Measurements from ENCODE around the gene HIVEP3.
"Not testable (repeated sequence)": the region's sequence is repeated elsewhere in the genome, so short reads cannot be mapped to it uniquely, and the experiment has no call there.

HIVEP3 gene

DNA sequence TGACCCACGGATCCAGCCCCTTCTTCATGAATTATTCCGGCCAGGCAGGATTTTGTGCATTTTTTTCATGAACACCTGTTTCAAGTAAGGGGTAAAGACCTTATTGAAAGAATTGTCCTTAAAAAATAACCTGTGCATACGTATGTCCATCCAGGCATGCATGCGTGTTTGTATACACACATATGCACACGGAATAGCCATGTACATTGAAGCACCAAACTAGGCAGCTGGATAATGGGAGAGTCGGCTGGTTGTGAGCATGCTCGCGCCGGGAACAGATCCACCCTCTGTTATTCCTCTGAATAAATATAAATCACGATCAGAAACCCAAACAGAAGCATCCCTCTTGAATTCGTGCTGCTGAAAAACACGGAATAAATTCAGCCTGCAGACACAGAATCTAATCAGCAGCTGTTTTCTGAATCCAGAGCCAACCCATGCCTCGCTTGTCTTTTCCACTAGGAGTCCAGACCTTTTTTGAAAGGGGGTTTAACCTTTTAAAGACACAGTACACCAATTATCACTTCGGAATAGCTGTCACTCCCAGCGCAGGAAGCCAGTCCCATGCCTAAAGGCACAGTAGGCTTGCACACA, at the start of gene HIVEP3:
HIVEP3 (minus strand) TSS at position 473 of the 594 bp plus-strand sequence.
- DNase-seq (ENCODE audit: low read depth): no peak

DNA sequence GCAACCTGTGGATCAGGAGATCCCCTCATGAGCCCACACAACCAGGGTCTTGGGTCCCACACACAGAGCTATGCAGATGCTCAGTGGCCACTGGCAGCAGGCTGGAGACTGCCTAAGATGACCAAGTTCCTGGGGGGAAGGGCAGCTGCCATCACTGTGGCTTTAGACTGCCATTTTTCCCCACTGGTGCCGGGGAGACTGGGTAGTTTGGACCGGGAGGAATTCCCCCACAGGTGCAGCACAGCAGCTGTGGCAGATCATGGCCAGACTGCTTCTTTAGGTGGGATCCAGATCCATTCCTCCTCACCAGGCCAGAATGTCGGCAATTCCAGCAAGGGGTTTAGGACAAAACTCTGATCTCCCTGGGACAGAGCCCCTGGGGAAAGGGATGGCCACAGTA, 45.7 kb upstream of the HIVEP3 start:
- DNase-seq (ENCODE audit: low read depth): no peak

DNA sequence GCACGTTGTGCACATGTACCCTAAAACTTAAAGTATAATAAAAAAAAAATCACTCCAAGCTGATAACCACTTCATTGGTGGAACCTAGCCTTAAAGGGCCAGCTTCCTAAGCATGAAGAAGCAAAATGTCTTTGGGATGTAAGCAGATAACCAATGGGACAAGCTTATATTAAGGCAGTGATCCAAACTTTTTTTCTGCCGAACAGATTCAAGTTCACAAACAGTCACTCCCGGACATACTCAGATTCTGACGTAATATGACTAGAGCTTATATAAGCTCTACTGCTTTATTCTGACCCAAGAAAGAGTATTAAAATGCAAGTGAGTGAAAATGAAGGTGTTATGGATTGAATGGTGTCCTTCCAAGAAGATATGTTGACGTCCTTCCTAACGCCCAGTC, 44.9 kb upstream of the HIVEP3 start:
- no peak for DNase-seq (ENCODE audit: low read depth)

DNA sequence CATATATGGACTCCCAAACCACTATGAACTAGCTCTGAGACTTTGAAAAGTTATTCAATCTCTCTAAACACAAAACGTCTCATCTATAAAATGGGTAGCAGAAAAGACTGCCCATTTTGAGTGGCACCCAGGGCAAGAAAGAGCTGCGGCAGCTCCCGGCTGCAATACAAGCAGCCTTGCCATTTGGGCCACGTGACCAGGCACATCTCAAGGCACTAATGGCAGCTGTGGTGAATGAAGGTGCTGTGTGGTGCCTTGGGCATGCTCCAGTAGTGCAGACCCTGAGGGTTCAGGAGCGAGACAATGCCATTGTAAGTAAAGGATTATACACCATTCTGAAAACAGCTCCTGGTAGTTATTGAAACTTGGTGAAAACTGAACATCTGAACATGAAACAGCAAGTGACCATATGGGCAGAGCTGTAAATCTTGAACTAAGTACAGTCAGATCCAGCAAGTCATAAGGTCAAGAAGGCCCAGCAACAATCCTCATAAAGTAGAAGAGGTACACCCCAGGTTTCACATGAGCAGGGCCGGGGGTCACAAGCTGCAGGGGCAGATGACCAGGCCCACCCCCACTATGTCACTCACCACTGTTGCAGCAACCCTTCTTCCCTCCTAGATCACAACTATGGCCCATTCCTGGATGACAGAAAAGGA, 39.4 kb upstream of the HIVEP3 start:
- DNase-seq (ENCODE audit: low read depth): no peak

DNA sequence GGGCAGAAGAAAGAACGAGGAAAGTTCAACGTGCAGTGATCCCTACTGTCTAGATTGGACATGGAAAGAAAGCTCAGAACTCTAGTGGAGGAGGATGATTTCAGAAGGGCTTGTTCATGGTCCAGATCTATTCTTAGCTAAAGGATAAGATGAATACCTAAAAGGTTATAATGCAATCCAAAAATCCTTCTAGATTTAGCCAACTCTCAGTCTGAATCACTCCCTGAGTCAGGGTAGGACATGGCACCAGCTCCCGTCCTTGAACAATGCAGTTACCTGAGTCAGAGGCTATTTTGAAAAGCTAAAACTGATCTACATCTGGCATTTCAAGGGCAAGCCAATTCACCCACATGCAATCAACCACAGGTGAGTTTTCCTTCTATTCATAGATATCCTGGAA, 38.8 kb upstream of the HIVEP3 start:
- DNase-seq (ENCODE audit: low read depth): no peak

DNA sequence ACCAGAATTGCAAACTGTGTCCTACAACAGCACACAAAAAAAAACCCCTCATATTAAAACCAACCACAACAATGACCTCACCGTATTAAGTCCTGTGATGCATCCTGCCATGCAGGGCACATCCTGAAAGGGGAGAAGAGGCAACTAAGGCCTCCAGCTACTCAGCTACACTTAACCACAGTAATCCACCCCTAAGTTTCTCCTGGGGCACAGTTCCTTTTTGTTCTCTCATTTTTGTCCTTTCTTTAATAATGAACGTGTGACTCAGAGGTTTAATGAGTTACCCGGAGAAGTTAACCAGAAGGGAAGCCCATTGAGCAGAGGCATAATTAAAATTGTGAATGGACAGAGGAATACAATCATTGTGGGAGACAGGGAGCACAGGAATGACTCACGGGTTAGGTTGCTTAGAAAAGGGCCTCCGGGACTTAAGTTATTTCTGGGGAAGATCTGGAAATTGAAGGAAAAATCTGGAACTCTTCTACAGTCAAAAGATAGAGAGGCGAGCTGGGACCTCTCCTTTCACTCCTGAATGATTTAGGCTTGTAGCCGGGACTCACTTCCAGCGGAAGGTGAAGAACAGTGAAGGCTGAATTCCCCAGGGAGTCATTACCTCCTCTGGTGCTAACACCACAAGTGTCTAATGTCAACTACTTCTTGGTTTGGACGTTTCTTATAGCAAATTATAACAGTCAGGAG, 36.9 kb upstream of the HIVEP3 start:
- DNase-seq (ENCODE audit: low read depth): no peak

DNA sequence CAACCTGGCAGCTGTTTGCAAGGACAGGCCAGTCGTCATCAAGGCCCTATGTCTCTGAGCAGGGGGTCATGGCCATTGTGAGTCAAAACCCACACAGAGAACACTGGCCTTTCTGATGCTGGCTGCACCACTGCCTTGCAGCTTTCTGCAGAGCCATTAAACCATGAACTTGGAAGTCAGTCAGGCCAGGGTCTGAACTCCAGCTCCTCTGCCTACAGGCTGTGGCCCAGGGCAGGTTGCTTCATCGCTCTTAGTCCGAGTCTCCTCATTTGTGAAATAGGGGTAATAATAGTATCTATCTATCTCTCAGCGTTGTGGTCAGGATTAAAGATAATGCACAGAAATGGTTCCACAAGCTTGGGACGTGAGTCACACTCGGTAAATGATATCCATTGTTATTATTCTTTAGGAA, 35.8 kb upstream of the HIVEP3 start:
- DNase-seq (ENCODE audit: low read depth): no peak

DNA sequence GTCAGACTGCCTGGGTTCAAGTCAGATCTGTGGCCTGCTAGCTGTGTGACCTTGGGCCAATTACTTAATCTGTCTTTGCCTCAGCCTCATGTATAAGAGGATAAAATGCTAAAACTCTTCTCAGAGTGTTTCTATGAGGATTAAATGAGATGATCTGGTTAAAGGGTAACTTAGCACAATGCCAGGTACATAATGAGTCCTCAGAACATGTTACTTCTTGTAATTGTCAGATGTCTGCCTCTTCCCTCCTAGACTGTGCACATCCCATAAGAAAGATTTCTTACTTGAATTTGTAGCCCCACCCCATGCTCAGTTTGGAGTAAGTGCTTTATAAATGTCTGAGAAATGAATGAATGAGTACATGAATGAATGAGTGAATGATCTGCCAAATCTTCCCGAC, 34.6 kb upstream of the HIVEP3 start:
- no peak for DNase-seq (ENCODE audit: low read depth)

DNA sequence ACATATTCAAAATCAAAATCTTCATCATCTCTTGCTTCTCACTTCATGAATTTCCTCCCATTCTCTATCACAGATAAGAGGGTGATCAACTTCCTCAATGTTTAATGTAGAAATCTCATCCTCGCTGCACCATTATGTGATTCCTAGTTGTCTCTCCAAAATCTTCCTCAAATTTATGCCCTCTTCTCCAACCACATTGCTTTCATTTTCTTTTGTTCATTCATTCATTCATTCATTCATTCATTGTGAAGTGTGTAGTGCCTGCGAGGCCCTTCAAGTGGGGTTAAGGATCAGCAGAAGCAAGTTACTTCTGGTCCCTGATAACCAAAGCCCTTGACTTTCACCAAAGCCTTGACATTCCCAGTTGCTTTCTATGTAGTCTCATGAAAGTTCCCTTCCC, 33.5 kb upstream of the HIVEP3 start:
- no peak for DNase-seq (ENCODE audit: low read depth)

DNA sequence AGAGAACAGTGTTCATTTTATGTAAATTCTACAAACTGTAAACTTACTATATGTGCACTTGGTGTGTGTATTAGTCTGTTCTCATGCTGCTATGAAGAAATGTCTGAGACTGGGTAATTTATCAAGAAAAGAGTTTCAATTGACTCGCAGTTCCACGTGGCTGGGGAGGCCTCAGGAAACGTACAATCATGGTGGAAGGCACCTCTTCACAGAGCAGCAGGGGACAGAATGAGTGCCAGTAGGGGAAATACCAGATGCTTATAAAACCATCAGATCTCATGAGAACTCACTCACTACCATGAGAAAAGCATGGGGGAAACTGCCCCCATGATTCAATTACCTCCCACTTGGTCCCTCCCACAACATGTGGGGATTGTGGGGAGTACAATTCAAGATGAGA, 32.8 kb upstream of the HIVEP3 start:
- DNase-seq (ENCODE audit: low read depth): not testable (repeated sequence)

DNA sequence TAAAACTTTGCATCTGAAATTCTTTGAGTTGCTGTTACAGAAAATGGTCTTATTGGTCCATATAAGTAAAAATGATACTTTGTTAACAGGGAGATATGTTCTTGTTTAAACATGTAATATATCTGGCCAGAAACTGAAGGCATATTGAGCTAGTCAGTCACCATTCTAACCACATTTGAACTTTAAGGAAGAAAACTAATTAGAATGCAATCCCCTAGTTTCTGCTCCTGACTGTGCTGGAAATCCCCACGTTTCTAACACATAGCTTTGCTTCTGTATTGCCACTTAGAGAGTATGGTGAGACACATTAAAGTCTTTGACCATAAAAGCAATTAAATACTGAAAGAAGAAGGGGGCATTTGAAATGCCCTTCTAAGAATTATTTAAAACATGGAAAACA, 32.1 kb upstream of the HIVEP3 start:
- no peak for DNase-seq (ENCODE audit: low read depth)

DNA sequence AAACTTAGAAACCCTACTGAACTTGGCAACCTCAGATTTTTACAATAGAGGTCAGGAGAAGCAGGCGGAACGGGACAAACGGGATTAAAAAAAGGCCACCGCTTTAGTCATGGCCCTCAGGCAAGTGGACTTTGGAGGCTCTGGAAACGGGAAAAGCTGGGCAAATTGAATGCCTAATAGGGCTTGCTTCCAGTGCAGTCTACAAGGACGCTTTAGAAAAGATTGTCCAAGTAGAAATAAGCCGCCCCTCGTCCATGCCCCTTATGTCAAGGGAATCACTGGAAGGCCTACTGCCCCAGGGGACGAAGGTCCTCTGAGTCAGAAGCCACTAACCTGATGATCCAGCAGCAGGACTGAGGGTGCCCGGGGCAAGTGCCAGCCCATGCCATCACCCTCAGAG, 27.2 kb upstream of the HIVEP3 start:
- not testable (repeated sequence) for DNase-seq (ENCODE audit: low read depth)

DNA sequence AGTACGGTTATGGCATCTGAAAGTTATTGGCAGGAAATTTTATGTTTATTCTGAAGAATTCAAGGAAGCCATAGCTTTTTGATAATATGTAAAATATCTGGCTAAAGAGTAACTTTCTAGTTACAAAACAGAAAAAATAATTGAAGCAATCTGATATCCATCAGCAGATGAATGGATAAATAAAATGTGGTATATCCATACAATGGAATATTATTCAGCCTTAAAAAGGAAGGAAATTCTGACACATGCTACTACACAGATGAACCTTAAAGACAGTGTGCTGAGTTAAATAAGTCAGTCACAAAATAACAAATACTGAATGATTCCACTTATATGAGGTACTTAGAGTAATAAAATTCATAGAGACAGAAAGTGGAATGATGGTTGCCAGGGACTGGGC, 25.0 kb upstream of the HIVEP3 start:
- no peak for DNase-seq (ENCODE audit: low read depth)

DNA sequence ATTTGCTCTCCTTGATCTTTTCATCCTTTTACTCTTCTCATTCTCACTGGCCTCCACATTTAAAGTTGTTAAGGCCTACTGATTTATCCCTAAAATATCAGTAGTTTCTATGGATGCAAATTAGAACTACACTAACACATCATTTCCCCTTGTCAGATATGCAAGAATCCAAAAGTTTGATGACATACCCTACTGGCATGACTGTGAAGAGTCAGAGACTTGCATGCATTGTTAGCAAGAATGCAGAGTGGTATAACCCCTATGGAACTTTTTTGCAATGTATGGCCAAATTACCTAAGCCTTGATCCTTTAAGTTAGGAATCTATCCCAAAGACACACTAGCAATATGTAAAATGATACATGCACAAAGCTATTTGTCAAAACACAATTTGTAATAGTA, 23.6 kb upstream of the HIVEP3 start:
- no peak for DNase-seq (ENCODE audit: low read depth)

DNA sequence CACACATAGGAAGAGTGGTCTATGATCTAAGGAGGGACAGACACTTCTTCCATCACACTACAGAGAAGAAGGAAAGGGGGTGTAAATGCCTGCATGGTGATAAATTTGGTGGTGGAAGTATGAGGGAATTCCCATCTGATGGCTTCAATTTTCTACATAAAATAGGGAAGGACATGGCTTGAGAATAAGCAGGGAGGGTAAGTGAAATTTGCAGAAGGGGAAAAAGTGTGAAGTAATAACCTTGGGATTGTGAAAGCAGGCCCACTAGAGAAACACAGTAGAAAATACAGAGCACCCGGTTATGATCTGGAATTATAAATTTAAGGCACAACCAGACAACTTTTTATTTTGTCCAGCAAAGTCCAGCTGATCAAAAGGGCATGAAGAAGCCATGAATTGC, 22.7 kb upstream of the HIVEP3 start:
- no peak for DNase-seq (ENCODE audit: low read depth)

DNA sequence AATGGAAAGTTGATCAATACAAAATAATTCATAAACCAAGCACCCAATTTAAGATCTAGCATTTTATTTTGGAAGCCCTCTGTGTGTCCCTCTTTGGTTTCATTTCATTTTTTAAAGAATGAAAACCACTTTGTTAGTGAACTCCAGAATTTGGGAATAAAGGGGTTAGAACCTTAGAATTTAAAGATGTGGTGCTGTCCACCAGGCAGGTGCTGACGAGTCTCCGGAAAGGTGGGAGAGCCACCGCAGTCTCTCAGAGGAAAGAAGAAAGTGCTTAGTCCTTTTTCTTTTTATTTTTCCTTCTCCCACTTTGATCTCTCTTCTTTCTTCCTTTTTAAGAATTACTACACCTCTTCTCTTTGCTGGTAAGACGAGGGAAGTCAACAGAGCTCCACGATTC, 20.5 kb upstream of the HIVEP3 start:
- DNase-seq (ENCODE audit: low read depth): no peak

DNA sequence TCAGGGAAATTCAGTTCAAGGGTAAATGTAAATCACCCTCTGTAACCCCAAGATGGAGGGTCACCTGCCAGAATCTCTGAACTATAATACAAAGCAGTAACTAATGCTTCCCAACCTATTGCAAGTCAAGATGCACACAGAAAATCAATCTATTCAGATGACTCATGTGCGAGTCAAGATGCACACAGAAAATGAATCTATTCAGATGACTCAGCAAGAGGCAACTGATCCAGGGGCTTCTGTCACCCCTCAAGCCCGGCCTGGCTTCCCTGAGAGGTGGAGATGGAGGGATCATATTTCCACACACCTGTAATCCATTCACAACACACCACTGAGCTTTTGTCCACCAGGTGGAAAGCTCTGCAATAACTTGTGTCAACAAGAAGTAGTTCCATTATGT, 17.4 kb upstream of the HIVEP3 start:
- DNase-seq (ENCODE audit: low read depth): no peak

DNA sequence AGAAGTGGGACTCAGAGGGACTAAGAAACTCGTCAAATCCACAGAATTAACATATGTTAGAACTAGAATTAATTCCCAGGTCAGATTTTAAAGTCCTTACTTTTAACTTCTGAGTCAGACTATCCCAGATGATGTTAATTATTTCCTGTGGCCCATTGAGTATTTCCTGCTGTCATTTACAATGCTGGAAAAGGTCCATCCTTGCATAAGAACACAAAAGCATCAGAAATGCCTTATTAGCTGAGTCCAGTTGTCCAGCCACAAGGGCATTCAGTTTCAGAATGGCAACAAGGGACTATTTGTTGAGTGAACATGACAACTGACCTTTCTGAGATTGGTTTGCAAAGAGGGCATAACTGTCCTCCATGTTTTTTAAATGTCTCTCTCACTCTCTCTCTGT, 16.5 kb upstream of the HIVEP3 start:
- DNase-seq (ENCODE audit: low read depth): no peak

DNA sequence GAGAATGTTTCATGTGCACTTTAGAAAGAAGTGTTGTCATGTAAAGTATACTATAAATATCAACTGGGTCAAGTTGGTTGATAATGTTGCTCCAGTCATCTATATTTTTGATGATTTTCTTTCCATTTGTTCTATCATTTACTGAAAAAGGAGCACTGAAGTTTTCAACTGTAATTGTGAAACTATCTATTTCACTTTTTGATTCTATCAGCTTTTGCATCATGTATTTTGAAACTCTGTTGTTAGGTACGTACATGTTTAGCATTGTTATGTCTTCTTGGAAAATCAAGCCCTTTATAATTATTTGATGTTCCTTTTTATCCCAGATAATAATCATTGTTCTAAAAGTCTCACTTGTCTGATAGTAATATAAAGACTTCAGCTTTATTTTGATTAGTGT, 14.4 kb upstream of the HIVEP3 start:
- no peak for DNase-seq (ENCODE audit: low read depth)

DNA sequence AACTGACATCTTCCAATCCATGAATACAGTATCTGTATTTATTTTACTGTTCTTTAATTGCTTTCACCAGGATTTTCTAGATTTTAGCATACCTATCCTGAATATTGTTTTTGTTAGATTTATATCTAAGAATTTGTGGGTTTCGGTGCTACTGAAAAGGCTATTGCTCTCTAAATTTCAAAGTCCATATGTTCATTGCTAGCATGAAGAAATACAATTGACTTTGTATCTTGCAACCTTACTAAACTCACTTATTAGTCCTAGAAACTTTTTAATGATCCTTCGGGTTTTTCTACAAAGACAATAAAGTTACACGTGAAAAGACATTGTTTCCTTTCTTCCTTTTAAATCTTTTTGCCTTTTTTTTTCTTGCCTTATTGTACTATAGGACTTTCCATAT, 12.9 kb upstream of the HIVEP3 start:
- no peak for DNase-seq (ENCODE audit: low read depth)

DNA sequence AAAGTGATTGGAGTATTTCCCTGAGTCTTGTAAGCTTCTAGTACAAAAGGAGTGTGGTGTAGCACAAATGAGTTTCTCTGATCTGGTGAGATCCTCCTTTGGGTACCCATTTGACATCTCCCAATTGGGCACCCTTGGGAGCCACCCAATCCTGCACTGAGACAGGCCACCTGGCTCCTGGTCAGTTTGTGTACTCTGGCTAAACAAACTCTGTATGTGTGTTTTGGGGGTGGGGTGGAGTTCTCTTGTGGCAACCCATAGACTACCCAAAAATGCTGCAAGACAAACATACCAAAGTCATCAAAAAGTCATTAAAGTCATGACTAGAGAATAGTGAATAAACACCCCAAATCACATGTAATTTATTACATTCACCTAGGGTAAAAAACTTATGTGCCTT, 8.4 kb upstream of the HIVEP3 start:
- no peak for DNase-seq (ENCODE audit: low read depth)

DNA sequence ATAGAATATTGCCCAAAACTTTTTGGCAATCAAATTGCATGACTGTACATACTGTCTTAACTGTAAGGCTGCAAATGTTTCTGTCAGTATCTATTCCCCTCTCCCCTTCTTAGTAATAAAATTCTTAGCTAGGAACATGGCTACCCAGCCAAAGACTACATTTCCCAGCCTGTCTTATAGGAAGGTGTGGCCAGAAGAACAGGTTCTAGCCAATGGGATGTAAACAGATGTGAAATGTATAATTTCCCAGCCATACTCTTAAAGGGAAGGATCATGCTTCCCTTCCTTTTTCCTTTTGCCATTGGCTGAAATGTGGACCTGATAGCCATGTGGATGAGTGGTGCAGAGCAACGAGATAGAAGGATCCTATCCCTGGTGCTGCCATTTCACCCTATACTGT, 7.0 kb upstream of the HIVEP3 start:
- no peak for DNase-seq (ENCODE audit: low read depth)

DNA sequence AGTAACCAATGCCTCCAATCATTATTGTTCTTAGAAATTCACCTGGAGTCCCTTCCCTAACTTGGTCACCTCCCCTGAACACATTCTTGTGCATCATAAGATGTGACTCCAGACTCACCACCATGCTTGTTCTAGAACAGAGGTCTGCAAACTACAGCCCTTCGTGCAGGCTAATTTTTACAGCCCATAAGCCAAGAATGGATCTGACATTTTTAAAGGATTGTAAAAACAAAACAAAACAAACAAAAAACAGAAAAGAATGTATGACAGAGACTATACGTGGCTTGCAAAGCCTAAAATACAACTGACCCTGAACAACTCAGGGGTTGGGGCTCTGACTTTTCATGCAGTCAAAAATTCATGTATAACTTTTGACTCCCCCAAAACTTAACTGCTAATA, 6.2 kb upstream of the HIVEP3 start:
- no peak for DNase-seq (ENCODE audit: low read depth)

DNA sequence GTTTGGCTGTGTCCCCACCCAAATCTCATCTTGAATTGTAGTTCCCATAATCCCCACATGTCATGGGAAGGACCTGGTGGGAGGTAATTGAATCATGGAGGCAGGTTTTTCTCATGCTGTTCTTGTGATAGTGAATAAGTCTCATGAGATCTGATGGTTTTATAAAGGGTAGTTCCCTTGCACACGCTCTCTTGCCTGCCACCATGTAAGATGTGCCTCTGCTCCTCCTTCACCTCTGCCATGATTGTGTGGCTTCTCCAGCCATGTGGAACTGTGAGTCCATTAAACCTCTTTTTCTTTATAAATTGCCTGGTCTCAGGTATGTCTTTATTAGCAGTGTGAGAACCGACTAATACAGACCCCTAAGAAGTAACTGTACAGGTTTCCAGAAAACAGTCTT, 2.5 kb upstream of the HIVEP3 start:
- not testable (repeated sequence) for DNase-seq (ENCODE audit: low read depth)

Data from stimulated activated CD8-positive, alpha-beta memory T cell treated with anti-CD3 and anti-CD28 coated beads, Interleukin-7, amount 100 ng/mL, for 24 hours (primary cell).